ENCODE results near the gene NR1H2.
"Not testable (repeated sequence)": the region's sequence is repeated elsewhere in the genome, so short reads cannot be mapped to it uniquely, and the experiment has no call there.

NR1H2 gene

DNA sequence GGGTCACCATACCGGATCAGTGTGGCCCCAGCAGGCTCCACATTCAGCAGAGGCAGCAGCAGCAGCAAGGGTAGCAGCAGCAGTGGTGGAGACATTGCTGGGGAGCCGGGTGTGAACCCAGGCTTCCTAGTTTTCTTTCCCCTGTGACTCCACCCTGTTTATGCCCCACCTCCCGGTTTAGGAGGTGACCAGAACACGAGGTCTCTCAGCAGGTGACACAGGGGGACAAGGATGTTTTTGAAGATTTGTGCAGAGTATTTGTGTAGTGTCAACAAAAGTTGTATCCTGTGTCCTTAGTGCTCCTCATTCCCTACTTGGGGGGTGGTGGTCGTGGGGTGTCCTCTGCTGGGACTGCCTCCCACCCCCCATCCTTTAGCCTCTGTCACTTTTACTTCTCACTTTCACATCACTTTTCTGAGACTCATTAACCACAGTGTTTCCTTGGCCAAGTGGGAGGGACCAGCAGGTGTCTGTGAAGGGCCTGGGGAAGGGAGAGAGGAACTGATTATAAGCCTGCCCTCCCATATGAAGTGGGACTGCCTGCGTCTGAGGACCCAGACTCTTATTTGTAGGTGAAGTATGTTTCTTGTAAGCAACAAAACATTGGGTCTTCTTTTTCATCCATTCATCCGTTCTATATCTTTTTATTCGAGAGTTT is 31.5 kb upstream of the NR1H2 start:
- H3K4me2 ChIP-seq (ENCODE audit: low read length) = peak overlapping the region; percentile 64
- peaks cover 20% of the 10 kb centered on the region for H4K20me1 ChIP-seq (ENCODE audit: insufficient read depth, low read length)
- no peaks in the 10 kb centered on the region for H3K27me3 ChIP-seq (ENCODE audit: low read depth, low read length)
- H3K9me3 ChIP-seq (ENCODE audit: insufficient read depth, low read length) = peaks cover 26% of the 10 kb centered on the region
- H3K27ac ChIP-seq (ENCODE audit: low read length) = peak overlapping the region; percentile 92
- peaks cover 59% of the 10 kb centered on the region for H3K79me2 ChIP-seq (ENCODE audit: low read length)
- peaks cover 40% of the 10 kb centered on the region for H3K36me3 ChIP-seq (replicated peaks; ENCODE audit: low read depth, low read length)
- H2AFZ ChIP-seq (ENCODE audit: low read depth, low read length) = no peak overlapping the region
- TF ChIP-seq EZH2phosphoT487 (IDR thresholded peaks at IDR 0.05; ENCODE audit: low read depth) (0 out of 2 replicates have a peak, but pooled peaks have one; percentile 49), CTCF (IDR thresholded peaks at IDR 0.05; ENCODE audit: low read depth, low read length) (no peak)
- H3K9ac ChIP-seq (ENCODE audit: low read length) = peak overlapping the region; percentile 94
- peak overlapping the region; percentile 78 for H3K4me3 ChIP-seq (ENCODE audit: low read length)
- peaks cover 83% of the 10 kb centered on the region for H3K4me1 ChIP-seq (ENCODE audit: low read length)

DNA sequence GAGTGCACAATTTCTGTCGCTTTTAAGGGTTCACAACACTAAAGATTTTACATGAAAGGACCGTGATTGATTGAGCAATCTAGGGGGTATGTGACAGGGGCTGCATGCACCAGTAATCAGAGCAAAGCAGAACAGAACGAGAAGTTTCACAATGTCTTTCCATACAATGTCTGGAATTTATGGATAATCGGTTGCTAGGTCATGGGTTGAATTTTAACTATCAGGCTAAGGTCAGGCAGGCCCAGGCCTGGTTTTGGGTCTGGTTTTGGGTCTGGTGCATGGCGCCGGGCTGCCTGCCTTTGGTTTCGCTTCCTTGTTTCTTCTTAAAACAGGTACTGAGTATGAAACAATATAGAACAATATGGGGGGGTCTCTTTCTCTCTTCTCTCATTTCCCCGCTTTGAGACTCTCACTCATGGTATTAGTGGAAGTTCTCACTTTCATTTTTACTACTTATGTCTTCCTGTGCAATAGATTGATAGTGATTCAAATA is 29.1 kb upstream of the NR1H2 start:
- peaks cover 40% of the 10 kb centered on the region for H3K79me2 ChIP-seq (ENCODE audit: low read length)
- not testable (repeated sequence) for H2AFZ ChIP-seq (ENCODE audit: low read depth, low read length); H3K9me3 ChIP-seq (ENCODE audit: insufficient read depth, low read length); H4K20me1 ChIP-seq (ENCODE audit: insufficient read depth, low read length); H3K27me3 ChIP-seq (ENCODE audit: low read depth, low read length)
- peak overlapping the region; percentile 18; the same call in 1 of the 2 replicates for H3K4me3 ChIP-seq (ENCODE audit: low read length)
- peaks cover 83% of the 10 kb centered on the region for H3K4me1 ChIP-seq (ENCODE audit: low read length)
- H3K4me2 ChIP-seq (ENCODE audit: low read length) = peak overlapping the region; percentile 58
- peak overlapping the region; percentile 72 for H3K9ac ChIP-seq (ENCODE audit: low read length)
- peak overlapping the region; percentile 92 for H3K27ac ChIP-seq (ENCODE audit: low read length)
- peaks cover 16% of the 10 kb centered on the region for H3K36me3 ChIP-seq (replicated peaks; ENCODE audit: low read depth, low read length)

GRCh38 chr19:50349277-50350057 is 26.8 kb upstream of the NR1H2 start:
- no peaks in the 10 kb centered on the region for H4K20me1 ChIP-seq (ENCODE audit: insufficient read depth, low read length)
- peaks cover 17% of the 10 kb centered on the region for H3K79me2 ChIP-seq (ENCODE audit: low read length)
- peak overlapping the region; percentile 71 for H3K9ac ChIP-seq (ENCODE audit: low read length)
- H2AFZ ChIP-seq (ENCODE audit: low read depth, low read length) = no peak overlapping the region
- H3K4me3 ChIP-seq (ENCODE audit: low read length) = no peak overlapping the region; the same call in 1 of the 2 replicates
- TF ChIP-seq EZH2phosphoT487 (IDR thresholded peaks at IDR 0.05; ENCODE audit: low read depth) (no peak), CTCF (IDR thresholded peaks at IDR 0.05; ENCODE audit: low read depth, low read length) (no peak)
- H3K27me3 ChIP-seq (ENCODE audit: low read depth, low read length) = no peaks in the 10 kb centered on the region
- H3K27ac ChIP-seq (ENCODE audit: low read length) = peak overlapping the region; percentile 92
- H3K36me3 ChIP-seq (replicated peaks; ENCODE audit: low read depth, low read length) = no peaks in the 10 kb centered on the region
- peaks cover 79% of the 10 kb centered on the region for H3K4me1 ChIP-seq (ENCODE audit: low read length)
- H3K4me2 ChIP-seq (ENCODE audit: low read length) = peak overlapping the region; percentile 58
- no peaks in the 10 kb centered on the region for H3K9me3 ChIP-seq (ENCODE audit: insufficient read depth, low read length)

GRCh38 chr19:50352242-50352641 is 24.0 kb upstream of the NR1H2 start:
- no peaks in the 10 kb centered on the region for H4K20me1 ChIP-seq (ENCODE audit: insufficient read depth, low read length)
- H3K4me1 ChIP-seq (ENCODE audit: low read length) = peaks cover 61% of the 10 kb centered on the region
- no peak overlapping the region for H2AFZ ChIP-seq (ENCODE audit: low read depth, low read length)
- H3K9ac ChIP-seq (ENCODE audit: low read length) = no peak overlapping the region
- H3K9me3 ChIP-seq (ENCODE audit: insufficient read depth, low read length) = no peaks in the 10 kb centered on the region
- no peaks in the 10 kb centered on the region for H3K27me3 ChIP-seq (ENCODE audit: low read depth, low read length)
- H3K27ac ChIP-seq (ENCODE audit: low read length) = no peak overlapping the region
- H3K4me2 ChIP-seq (ENCODE audit: low read length) = no peak overlapping the region
- no peak overlapping the region for H3K4me3 ChIP-seq (ENCODE audit: low read length)
- H3K79me2 ChIP-seq (ENCODE audit: low read length) = peaks cover 16% of the 10 kb centered on the region
- TF ChIP-seq CTCF (IDR thresholded peaks at IDR 0.05; ENCODE audit: low read depth, low read length) (no peak), EZH2phosphoT487 (IDR thresholded peaks at IDR 0.05; ENCODE audit: low read depth) (no peak)
- H3K36me3 ChIP-seq (replicated peaks; ENCODE audit: low read depth, low read length) = no peaks in the 10 kb centered on the region

DNA sequence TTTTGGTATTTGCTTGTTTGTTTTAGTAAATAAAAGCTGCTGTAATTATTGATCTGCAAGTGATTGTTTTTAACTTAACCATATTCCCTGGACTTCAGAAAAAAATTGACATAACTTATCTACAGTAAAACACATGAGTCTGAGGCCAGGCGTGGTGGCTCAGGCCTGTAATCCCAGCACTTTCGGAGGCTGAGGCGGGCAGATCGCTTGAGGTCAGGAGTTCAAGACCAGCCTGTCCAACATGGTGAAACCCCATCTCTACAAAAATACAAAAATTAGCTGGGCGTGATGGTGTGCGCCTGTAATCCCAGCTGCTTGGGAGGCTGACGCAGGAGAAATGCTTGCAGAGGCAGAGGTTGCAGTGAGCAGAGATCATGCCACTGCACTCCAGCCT is 22.8 kb upstream of the NR1H2 start:
- not testable (repeated sequence) for H3K9me3 ChIP-seq (ENCODE audit: insufficient read depth, low read length); H3K27me3 ChIP-seq (ENCODE audit: low read depth, low read length); H3K27ac ChIP-seq (ENCODE audit: low read length); H3K4me3 ChIP-seq (ENCODE audit: low read length); H3K4me2 ChIP-seq (ENCODE audit: low read length); H4K20me1 ChIP-seq (ENCODE audit: insufficient read depth, low read length); H3K9ac ChIP-seq (ENCODE audit: low read length); H2AFZ ChIP-seq (ENCODE audit: low read depth, low read length); H3K36me3 ChIP-seq (replicated peaks; ENCODE audit: low read depth, low read length)
- peaks cover 58% of the 10 kb centered on the region for H3K4me1 ChIP-seq (ENCODE audit: low read length)
- peaks cover 16% of the 10 kb centered on the region for H3K79me2 ChIP-seq (ENCODE audit: low read length)
